GM20000 (cell line): Measurements from ENCODE around the gene SFSWAP.
"Not testable (repeated sequence)": the region's sequence is repeated elsewhere in the genome, so short reads cannot be mapped to it uniquely, and the experiment has no call there.

Source experiments
- DNase-seq: peaks from one replicate; pipeline ENCODE4 v3.0.0; 2012; ENCODE audit warnings: low spot score
- TF ChIP-seq, protein P1 (sequence below): IDR thresholded peaks from 2 replicates; pipeline ENCODE4 v1.5.1; 2012; ENCODE audit warnings: mild to moderate bottlenecking, control low read depth; ENCODE audit errors: extremely low read depth, missing control alignments

Gene SFSWAP

DNA sequence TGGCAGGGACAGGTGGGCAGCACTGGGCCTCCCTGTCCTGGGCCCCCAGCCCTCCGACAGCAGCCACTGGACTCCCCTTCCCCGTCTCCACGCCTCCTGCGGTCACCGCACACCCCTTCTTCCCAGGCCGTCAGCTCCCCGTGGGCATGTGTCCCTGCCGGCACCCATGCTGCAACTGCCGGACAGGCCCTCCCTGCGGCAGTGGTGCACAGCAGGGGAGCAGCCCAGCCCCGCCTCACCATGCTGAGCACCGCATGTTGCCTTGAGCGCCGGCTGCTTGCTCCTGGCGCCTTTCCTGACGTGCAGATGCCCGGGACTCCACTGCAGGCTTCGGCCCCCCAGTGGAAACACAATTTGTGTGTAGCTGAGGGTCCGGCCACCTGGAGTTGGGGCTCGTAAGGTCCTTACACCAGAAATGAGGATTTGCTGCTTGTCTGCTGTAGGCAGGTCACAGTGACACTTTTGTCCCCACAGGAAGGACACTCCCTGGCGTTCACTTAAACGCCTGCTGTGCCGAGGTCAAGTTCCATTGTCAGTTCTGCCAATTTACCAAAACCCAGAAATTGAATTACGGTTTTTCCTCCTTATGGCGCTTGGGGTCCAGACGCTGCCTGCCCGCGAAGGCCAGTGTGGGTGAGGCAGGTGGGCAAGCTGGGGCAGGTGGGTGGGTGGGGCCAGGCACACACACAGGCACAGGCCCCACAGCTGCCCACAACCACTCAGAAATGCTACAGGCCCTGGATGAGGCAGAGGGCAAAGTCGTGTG lies 89.1 kb downstream of the SFSWAP start:
- TF ChIP-seq, protein P1, sequence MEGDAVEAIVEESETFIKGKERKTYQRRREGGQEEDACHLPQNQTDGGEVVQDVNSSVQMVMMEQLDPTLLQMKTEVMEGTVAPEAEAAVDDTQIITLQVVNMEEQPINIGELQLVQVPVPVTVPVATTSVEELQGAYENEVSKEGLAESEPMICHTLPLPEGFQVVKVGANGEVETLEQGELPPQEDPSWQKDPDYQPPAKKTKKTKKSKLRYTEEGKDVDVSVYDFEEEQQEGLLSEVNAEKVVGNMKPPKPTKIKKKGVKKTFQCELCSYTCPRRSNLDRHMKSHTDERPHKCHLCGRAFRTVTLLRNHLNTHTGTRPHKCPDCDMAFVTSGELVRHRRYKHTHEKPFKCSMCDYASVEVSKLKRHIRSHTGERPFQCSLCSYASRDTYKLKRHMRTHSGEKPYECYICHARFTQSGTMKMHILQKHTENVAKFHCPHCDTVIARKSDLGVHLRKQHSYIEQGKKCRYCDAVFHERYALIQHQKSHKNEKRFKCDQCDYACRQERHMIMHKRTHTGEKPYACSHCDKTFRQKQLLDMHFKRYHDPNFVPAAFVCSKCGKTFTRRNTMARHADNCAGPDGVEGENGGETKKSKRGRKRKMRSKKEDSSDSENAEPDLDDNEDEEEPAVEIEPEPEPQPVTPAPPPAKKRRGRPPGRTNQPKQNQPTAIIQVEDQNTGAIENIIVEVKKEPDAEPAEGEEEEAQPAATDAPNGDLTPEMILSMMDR = no peak
- no peak for DNase-seq

DNA sequence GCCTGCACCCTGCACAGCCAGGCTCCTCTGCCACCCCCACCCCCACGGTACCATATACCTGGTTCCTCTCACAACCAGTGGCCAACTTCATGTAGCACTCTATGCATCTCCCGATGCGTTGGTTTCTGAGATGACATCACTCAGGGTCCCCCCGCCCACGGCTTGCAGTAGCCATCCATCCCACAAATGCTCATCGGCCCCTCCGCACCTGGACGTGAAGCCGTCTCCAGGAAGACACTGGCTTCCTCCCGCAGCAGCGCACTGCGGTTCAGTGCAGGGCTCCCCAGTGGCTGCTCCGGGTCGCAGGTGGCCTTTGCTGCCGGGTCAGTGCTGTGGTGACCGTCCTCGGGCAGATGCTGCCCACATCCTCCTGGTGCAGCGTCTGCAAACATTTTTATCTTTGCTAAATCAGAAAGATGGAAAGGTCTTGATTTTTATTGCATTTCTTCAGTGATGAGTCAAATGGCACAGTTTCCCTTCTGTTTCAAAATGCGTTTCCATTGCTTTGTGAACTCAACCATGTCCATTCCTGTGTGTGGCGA lies 89.8 kb downstream of the SFSWAP start:
- DNase-seq = no peak
- TF ChIP-seq, protein P1 = no peak

DNA sequence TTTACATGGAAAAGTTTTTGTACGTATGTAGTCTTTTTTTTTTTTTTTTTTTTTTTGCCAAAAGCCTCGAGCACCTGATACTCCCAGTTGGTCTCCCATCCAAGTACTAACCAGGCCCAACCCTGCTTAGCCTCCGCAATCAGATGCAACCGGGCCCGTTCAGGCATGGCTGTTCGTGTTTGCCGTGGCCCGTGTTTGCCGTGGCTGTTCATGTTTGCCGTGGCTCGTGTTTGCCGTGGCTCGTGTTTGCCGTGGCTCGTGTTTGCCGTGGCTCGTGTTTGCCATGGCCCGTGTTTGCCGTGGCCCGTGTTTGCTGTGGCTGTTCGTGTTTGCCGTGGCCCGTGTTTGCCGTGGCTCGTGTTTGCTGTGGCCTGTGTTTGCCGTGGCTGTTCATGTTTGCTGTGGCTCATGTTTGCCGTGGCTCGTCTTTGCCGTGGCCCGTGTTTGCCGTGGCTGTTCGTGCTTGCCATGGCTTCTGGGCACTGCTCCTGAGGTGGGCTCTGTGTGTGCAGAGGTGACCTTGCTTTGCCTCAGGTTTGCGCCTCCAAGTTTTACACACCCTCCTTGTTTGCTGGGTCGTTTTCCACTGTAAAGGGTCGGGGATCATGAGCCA lies 90.5 kb downstream of the SFSWAP start:
- TF ChIP-seq, protein P1 = no peak
- DNase-seq = no peak

DNA sequence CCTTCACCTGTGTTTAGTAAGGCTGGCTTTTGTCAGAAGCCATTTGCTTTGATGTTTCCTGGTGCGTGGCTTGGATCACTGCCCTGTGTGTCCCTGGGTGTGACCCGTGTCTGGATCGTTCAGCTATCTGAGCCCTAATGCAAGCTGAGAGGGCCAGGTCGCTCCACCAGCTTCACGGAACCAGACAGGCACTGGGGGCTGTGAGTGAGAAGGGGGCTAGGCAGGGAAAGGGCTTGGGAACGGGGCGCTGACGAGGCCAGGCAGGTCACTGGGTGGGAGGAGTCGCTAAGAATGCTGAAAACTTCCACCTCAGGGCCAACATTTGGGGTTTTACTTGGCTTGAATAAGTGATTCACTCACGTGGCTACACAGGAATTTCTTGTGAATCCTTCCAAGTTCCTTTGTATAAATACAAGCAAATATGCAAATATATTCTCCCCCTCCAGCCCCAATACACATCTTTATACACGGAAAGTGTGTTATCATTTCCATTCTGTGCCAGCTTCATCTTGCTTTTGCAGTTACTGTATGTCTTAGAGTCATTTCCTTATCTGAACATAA lies 93.2 kb downstream of the SFSWAP start:
- TF ChIP-seq, protein P1 = no peak
- no peak for DNase-seq

DNA sequence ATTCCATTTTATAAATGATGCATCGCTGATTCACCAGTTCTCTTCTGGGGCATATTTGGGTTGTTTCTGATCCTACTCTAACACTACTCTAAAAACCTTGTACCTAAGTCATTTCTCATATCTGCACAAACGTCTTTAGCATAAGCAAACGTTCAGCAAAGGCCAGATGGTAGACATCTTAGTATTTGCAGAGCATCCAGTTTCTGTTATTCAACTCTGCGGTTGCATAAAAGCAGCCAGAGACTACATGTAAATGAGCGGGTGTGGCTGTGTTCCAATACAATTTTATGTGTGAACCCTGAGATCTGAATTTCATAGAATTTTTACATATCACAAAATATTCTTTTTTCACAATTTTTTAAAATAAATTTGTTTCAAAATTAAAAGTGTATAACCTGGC lies 94.5 kb downstream of the SFSWAP start:
- TF ChIP-seq, protein P1 = no peak
- DNase-seq = no peak

DNA sequence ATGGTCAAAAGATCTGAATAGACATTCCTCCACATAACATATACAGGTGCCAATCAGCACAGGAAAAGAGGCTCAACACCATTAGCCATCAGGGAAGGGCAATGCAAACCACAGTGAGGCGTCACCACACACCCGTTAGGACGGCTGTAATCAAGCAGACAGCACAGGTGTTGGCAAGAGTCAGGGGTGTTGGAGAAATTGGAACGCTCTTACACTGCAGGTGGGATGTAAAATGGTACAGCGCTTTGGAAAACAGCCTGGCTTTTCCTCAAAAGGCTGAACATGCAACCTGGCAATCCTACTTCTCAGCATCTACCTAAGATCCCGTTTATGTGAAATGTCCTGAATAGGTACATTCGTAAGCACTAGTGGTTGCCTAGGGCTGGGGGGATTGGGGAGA lies 95.8 kb downstream of the SFSWAP start:
- DNase-seq = no peak
- TF ChIP-seq, protein P1 = no peak

DNA sequence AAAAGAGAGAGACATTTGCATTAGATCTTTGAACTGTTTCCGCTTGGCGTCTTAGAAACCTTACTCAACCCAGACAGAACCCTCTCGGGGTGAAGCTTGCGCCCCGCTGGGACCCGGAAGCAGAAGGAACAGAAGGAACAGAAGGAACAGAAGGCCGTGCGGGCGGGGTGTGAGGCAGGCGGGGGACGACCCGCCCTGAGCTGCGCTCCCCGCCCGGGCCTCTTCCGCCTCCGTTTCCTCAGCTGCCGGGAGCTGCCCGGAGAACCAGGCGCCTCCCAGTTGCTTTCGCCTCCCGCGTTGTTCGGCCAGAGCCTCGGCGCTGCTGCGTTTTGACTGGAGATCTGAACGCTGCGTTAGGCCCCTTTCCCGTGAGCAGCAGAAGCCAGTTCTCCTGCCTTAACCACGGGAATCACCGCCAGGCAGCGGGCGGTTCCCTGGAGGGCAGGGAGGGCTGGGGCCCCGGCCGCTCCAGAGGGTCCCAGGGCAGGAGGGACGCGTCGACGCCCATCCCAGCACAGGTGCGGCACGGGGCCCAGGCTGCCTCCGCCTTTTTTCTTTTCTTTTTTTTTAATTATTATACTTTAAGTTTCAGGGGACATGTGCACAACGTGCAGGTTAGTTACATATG lies 98.0 kb downstream of the SFSWAP start:
- TF ChIP-seq, protein P1 = no peak
- peak; percentile 82 for DNase-seq

DNA sequence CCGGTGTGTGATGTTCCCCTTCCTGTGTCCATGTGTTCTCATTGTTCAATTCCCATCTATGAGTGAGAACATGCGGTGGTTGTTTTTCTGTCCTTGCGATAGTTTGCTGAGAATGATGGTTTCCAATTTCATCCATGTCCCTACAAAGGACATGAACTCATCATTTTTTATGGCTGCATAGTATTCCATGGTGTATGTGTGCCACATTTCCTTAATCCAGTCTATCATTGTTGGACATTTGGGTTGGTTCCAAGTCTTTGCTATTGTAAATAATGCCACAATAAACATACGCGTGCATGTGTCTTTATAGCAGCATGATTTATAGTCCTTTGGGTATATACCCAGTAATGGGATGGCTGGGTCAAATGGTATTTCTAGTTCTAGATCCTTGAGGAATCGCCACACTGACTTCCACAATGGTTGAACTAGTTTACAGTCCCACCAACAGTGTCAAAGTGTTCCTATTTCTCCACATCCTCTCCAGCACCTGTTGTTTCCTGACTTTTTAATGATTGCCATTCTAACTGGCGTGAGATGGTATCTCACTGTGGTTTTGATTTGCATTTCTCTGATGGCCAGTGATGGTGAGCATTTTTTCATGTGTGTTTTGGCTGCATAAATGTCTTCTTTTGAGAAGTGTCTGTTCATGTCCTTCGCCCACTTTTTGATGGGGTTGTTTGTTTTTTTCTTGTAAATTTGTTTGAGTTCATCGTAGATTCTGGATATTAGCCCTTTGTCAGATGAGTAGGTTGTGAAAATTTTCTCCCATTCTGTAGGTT lies 98.8 kb downstream of the SFSWAP start:
- DNase-seq = not testable (repeated sequence)
